ENCODE measurements around the gene CARD19.
A peak's percentile ranks its signal among the peaks of the same experiment; 100 is the strongest.
"Not testable (repeated sequence)": the region's sequence is repeated elsewhere in the genome, so short reads cannot be mapped to it uniquely, and the experiment has no call there.

Gene CARD19

GRCh38 chr9:93134740-93135444, 38.9 kb downstream of the CARD19 start:
- no peak for DNase-seq

GRCh38 chr9:93136011-93136440, 40.0 kb downstream of the CARD19 start:
- no peak for DNase-seq

- DNase-seq: no peak
Measured at GRCh38 chr9:93137362-93137761, 41.3 kb downstream of the CARD19 start.

GRCh38 chr9:93138171-93138764, 42.3 kb downstream of the CARD19 start:
- DNase-seq: no peak

DNA sequence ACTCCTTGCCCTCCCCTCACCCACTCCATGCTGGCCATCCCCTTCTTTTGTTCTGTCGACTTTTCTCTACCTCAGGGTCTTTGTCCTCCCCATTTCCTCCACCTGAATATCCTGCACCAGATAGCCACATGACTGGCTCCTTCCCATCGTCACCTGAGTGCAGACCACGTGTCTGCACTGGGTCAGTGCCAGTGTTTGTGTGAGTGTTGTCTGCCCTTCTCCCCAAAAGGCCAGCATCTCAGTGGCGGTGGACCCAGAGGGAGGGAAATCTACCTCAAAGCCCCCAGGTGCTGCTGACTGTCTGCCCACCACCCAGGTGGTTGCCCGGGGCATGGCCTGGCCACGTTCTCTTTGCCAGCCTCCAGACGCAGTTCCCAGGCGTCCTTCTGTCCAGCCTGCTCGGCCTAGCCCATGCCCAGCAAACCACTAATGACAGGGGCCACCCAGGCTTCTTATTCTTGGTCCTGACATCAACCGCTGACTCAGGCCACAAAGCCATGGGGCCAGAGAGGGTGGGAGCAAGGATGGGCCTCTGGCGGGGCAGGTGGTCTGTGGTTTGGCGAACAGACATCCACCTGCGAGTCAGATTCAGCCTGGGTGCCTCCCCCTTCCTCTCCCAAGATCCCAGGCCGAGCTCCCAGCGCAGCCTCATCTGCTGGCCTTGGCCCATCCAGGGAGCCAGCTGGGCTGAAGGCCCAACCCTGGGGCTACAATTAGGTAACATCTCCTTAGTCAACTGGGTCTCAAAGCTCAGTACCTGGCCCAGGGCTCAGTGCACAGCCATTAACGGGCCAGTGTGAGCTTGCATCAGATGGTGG, 43.6 kb downstream of the CARD19 start:
- no peak for DNase-seq

DNA sequence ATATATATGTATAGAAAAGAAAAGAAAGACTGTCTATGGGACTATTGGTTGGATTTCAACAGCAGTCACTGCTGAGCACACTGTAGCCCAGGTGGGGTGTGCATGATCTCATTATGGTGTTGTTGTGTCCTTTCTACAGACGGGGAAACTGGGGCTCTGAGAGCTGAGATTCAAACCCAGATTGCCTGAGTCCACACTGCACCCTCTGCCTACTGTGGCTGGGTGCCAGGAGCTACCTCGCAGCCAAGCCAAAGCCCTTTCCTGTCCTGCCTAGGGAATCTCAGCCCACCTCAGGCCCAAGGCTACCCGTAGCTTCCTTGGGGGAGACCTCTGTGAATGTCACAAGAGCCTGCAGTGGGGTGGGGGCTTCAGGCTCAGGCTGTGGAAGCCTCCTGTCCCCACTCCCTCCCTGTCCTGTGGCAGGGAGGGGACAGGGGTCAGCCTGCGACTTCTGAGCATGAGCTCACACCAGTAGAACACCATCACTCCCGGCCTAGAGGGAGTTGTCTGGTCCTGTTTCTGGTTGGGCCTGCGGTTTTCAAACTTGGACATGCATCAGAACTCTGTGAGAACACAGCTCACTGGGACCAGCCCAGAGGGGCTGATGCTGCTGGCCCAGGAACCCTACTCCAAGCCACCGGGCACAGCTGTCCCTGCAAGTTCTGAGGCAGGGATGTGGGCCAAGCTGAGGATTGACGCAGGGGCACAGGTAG, 45.9 kb downstream of the CARD19 start:
- DNase-seq: no peak

- no peak for DNase-seq
Measured at GRCh38 chr9:93143830-93144530, 48.0 kb downstream of the CARD19 start.

DNA sequence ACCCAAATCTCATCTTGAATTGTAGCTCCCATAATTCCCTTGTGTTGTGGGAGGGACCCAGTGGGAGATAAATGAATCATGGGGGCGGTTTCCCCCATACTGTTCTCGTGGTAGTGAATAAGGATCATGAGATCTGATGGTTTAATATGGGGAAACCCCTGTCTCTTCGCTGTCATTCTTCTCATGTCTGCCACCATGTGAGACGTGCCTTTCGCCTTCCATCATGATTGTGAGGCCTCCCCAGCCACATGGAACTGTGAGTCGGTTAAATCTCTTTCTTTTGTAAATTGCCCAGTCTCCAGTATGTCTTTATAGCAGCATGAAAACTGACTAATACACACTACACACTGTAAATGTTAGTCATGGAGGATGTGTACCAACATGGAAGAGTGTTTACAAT, 50.7 kb downstream of the CARD19 start:
- not testable (repeated sequence) for DNase-seq

DNA sequence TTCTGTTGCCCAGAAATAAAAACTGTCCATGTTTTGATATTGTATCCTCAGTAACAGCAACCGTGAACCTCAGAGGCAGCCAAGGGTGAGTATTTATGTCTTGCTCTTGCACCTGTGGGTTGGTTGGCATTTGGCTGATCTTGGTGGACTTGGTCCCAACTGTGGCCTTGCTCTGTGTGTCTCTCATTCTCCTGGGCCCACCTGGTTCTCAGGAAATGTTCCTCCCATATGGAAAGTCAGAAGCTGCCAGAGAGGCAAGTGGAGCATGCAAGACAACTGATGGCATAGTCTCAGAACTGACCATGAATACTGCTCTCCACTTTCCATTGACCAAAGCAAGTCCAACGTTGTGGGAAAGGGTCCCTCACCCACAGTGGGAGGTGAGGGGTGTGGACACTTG, 51.6 kb downstream of the CARD19 start:
- DNase-seq: no peak

- no peak for DNase-seq
Measured at GRCh38 chr9:93148721-93149120, 52.7 kb downstream of the CARD19 start.

DNA sequence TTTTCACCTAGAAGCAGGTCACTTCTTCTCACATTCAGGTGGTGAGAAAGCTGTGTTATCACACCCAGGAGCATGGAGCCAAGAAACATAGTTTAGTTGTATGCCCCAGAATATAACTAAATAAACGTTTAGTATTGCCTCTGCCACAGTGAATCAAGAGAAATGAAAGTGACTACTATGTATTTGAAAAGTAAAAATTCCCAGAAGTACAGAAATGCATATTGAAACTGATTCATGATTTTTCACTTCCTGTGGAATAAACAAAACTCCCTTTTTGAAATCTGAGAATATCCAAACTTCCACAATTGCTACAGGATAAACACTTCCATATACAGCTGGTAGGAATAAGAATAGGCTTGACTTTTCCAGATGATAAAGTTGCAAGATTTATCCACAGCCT, 53.3 kb downstream of the CARD19 start:
- no peak for DNase-seq

DNA sequence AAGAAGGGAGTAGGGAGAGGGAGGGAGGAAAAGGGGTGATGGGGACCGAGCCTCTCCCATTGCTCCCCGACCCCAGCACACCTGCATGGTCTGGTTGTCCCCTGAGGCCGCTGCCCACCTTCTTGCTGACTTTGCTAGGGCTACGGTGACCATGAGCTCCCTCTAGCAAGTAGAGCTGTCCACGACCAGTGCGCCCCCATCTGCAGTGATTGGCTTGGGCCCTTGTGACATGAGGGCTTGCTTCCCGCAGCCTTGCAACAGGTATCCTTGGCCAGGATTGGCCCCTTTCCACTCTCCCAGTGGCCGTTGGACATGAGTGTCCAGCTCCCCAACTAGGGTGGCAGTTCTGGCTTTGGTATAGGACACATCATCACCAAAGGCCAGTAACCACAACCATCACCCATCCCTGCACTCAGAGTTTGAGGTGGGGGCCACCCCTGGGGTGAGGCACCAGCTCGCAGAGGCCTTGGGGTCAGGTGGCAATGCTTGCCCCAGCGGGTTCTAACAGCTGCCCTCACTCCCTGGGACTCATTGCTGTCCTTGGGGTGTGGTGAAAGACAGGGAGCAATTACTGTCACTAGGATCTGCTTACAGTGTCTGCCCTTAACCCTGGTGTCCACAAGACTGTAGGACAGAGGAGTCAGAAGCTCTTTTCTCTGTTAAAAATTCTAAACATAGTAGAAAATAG, 55.2 kb downstream of the CARD19 start:
- no peak for DNase-seq

DNA sequence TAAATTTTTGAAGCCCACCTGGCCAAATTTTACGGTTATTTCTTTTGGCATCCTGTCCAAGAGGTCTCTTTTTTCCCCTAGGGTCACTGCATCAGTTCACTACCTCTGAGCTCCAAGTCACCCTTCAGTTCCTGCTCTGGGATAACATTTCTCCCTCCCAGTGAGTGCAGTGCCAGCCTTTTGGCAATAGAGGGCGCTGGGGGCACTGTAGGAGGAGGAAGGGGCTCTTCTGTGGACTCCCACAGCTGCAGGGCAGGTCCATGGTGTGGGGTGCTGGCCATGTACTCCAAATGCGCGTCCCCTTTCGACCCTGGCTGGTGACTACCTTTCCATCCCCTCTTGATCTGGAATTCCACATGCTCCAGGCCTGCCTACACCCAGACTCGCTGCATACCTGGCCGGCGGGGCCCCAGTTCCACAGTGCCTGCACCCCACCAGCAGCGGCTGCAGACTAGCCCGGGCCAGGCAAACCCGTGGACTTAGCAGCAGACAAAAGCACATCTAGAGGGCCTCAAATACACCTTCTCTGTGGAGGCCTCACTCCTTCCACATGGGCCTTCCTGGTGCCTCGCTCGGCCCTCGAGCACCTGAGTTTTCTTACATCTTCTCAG, 58.4 kb downstream of the CARD19 start:
- peak; percentile 12 for DNase-seq

DNA sequence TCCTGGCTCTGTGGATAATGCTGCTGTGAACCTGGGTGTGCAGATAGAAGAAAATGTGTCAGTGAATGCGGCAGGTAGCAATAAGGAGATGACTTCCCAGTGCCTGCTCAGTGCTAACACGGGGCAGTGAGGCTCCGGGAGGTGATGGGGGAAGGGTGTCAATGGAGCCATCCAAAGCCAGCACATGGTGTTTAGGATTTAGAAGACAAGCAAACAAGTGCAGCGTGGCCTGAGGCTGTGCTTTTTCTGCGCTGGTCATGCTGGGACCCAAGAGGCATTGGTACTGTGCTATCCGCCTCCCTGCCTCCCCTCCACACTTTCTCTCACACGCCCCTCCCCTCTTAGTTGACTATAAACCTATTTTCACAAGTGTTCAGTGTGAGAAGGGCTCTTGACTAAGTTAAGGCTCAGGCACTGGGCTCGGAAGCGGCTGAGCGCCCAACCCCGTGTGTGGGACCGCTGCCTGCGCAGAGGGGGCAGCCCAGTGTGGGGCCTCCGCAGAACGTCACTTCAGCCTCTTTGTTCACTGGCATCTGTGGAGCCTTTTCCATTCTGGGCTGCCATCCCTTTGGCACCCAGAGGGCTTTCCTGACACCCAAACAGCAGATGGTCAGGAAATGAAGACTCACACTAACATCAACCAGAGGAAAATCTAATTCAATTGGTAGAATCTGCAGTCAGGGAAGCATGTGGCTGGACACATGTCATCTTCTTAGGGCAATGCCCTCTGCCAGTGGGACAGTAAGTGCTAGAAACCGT, 59.9 kb downstream of the CARD19 start:
- no peak for DNase-seq

- DNase-seq: no peak
Measured at GRCh38 chr9:93156475-93157008, 60.5 kb downstream of the CARD19 start.

DNA sequence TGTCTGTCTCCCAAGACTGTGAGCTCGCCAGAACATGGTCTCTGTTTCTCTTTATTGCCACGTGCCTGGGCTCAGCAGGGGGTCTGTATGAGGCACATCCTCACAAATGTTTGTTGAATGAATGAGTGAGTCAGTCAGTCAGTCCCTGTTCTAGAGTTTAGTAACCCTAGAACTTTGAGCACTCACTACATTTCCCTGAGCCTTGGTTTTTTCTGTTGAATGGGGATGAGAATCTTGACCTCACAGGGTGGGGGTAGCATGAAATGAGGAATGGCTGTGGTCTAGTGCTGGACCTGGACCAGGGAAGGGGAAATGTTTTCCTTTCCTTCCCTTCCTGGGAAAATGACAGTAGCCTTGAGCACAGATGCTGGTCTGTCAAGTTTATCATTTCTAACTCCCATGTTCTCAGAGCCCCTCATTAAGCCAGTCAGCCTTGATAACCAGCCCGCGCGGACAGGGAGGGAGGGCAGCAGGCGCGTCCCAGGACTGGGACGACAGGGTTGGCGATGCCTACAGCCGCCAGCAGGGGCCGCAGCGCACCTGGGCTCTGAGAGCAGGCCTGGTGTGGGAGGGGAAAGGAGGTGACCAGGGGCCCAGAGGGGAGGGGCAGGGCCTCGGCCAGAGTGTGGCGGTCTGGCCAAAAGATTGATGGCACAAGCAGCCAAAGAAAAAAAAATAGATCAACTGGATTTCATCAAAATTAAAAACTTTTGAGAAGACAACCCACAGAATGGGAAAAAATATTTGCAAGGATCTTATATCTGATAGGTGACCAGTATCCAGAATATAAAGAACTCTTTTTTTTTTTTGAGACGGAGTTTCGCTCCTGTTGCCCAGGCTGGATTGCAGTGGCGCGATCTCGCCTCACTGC, 63.8 kb downstream of the CARD19 start:
- DNase-seq: peak; percentile 76

GRCh38 chr9:93161786-93162562, 66.0 kb downstream of the CARD19 start:
- DNase-seq: no peak
